Right forelimb (tissue), 1 donor: Measurements from ENCODE around the gene CSMD2.

ENCODE experiments used
- DNase-seq: peaks from one replicate; pipeline ENCODE4 v3.0.0-alpha.2; 2018

CSMD2 gene

DNA sequence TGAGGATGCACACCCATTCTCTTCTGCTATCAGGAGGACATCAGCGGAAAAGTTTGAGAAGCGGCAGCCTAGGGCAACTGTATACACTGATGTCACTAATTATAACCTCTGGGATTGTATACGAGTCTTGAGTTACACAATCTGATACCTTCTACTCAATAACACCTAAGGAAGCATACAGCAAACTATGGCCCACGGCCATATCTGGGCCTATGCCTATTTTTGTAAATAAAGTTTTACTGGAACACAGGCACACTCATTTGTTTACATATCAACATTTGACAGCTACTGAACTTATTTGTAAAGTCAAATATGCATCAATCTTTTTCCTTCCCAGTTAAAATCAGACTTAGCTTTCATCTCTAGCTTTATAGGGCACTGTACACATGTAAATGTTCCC is 505.4 kb downstream of the CSMD2 start:
- no peak for DNase-seq

GRCh38 chr1:33657833-33658232 is 507.2 kb downstream of the CSMD2 start:
- DNase-seq: no peak

GRCh38 chr1:33656467-33657005 is 508.5 kb downstream of the CSMD2 start:
- DNase-seq: no peak

- DNase-seq: no peak
These were observed 509.5 kb downstream of the CSMD2 start for GRCh38 chr1:33655496-33655895.

DNA sequence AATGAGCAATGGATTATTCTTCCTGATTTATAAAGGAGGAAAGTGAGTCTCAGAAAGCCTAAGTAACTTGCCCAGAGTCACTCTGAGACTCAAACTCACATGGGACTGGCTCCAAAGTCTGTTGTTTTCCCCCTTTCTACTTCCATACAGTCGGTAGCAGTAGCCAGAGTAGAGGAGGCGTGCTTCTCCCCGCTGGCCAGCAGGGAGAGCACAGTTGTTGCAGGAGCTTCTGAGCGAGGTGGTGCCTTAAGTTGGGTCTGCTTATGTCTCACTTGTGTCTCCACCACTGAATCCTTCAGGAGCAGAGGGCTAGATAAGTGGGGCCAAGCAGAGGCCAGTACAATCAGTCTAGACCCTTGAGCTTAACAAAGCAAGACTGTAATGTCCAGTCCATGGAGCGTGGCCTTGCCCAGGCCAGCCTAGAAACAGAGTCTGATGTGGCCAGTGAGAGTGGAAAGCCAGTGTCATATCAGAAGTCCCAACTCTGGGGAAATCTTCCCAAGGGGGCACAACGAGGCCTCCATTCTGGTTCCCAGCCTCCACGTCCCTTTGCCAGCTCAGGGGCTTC is 510.7 kb downstream of the CSMD2 start:
- DNase-seq: no peak

GRCh38 chr1:33653226-33653625 is 511.8 kb downstream of the CSMD2 start:
- DNase-seq: no peak

- no peak for DNase-seq
These were observed 514.3 kb downstream of the CSMD2 start for GRCh38 chr1:33650708-33651107.

DNA sequence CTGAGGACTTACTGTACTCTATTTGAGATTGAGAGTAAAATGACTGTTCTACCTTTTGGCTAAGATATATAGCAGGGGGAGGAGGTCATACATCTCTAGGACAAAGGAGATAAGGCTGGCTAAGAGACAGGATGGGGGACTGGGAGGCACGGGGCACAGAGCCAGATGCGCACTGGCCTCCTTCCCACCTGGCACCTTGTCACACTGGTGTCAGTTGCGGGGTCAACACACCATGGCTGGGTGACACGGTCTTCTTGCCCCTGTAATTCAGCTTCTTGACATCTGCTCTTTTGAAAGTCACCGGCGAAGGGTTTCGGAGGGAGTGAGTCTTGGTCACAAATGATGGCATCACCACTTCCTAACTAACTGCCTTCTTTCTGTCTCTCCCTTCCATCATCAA is 515.3 kb downstream of the CSMD2 start:
- no peak for DNase-seq

- no peak for DNase-seq
These were observed 521.8 kb downstream of the CSMD2 start for GRCh38 chr1:33643216-33643615.

DNA sequence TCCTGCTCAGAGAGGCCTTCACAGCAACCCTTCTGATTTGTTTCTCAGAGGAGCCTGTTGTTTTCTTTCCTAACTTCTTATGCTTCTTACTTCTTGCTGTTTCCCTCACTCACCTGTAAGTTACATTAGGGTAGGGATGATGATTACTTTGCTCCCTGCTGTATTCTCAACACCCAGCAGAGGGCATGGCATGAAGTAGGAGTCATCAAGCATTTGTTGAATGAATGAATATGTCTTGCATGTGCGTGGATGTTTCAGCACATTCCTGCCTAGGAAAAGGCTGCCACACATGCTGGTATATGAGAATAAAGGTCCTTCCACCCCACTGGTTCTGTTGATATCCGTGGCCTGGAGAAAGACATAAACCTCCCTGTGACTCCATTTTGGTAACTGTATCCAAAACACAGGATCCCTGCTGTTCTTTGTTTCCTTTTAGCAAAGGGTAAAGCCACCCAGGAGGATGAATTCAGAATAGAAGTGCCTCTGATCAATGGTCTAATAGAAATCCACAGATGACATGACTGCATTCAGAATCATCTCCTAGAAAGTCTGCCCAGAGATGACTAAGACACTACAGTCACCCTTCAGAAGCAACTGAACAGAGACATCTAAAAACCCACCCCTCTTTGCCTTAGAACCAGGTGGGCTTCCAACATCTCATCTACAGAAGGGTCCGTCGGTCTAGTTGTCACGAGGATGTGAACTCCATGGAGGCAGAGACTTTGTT is 523.8 kb downstream of the CSMD2 start:
- no peak for DNase-seq

- DNase-seq: no peak
These were observed 524.8 kb downstream of the CSMD2 start for GRCh38 chr1:33640114-33640660.

DNA sequence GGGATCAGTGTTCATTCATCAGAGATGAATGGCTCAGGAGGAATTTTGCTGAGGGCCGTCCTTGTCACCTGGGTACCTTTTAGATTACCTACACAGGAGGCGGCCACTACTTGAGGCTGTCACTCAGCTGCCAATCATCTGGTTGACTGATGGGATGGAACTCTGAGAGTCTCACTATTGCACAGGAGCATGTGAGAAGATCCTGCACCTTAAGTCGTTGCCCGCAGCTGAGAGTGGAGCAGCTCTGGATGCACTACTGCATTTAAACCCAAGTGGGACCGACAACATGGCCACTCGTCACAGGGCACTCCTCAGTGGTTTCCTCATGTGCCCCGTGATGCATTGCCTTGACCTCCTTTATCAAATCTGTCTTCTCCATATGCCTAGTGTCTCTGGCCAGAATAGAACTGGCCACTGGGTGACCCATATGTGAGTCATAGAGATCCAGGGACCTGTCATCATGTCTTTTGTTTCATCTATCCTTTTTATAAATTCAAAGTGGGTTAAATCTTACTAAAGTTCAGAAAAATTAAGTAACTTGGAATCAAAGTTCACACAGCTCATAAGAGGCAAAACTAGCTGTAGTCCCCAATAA is 527.1 kb downstream of the CSMD2 start:
- no peak for DNase-seq

DNA sequence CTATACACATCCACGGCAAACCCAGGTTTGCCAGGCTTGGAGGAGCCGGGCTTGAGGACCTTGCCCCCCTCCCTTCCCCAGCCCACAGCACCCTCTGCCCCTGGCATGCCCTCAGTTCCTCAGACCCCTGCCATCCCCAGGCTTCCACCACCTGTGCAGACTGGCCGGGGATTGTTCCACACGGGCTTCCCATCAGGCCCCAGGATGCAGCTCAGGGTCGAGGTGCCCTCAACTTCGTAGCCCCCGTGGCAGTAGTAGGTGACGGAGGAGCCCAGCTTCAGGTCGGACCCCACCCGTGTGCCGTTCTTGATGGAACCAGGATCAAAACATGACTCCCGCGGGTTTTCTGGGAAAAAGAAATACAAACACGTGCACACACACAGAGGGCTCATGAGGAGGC is 528.8 kb downstream of the CSMD2 start:
- no peak for DNase-seq

DNA sequence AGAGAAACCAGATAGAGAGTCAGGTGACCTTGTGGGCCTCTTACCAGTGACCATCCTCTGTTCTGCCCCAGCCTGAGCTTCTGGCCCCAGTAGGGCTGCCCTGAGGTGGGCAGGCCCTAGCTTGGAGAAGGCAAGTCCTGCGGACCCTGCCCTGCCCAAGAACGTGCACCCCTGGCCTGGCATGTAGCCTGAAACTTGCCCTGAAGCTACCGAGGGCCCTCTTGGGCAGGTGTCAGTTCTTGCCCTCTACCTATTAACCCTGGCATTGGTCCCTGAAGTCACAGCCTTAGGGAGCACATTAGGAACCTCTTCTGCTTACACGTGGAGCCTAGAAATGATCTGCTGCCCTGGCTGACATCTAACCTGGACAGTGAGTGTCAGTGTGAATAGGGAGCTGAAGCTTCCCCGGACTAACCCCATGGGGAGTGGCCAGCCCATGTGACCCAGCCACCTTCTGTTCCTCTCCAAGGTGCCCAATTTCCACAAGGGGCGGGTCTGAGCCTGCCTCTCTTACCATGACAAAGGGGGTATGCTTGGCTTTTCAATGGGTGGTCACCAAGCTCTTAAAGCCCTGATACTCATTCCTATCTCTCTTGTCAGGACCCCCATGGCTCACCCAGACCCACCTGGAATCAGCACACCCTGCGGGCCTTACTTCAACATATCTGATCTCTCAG is 529.6 kb downstream of the CSMD2 start:
- no peak for DNase-seq

DNA sequence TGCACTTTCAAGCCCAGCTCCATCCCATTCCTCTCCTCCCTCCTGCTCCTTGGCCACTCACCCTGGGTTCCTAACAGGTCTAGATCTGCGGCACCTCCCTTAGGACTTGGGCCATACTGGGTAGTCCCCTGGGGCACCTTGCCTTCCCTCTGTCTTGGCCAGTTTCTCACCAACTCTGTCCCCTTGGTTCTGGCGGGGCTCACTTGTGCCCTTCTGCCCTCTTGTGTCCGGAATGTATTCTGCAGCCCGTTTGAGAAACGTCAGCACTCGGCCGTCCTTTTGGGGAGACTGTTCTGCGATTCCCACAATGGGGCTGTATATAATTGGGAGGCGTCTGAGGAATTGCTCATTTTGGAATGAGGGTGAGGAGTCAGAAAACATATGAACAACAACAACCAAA is 530.2 kb downstream of the CSMD2 start:
- no peak for DNase-seq

- DNase-seq: no peak
These were observed 530.9 kb downstream of the CSMD2 start for GRCh38 chr1:33634143-33634542.

DNA sequence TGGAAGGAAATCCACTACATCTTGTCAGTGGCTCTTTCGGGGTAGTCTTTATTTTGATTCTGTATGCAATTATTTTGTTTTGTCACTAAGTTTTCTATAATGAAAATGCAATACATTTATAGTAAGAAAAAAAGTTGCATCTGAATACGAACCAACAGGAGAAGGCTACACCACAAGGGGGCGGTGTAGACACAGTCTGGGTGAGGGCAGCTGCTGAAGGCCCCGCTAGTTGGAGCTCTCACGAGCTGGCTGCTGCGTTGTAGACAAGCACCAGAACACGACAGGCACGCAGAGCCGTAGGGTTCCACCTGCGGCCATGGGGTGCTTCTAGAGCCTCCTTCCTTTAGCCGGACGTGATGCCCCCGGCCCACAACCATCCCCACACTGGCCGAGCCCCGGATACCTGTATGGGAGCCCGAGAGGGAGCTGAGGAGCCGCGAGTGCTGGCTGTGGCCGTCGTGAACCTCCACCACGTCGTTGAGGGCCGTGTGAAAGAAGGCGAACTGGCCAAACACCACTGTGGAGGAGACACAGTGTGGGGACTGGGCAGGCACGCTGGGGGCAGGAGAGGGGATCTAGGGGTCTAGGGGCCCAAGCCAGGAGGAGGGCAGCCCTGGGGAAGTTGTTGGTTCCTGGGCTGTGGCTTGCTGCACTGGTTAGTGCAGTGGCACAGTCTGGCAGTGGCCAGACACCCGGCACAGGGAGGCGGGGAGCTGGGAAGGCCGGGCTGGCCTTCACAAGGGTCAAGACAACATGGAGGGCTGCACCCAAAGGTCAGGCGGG is 531.8 kb downstream of the CSMD2 start:
- peak; percentile 89 for DNase-seq

DNA sequence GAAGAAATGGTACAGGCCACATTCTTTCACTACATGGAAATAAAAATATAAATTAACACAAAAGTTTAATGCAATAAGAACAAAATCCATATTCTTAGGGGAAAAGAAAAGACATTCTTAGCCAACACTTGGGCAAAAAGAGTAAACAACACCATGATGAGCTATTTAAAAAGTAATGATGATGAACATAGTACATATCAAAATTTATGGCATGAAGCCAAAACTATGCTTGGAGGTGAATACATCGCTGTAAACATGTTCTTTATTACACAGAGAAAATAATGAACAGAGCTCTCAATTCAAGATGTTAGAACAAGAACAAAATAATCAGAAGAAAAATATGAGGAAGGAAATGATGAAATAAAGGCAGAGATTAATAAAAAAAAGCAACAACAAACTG is 534.3 kb downstream of the CSMD2 start:
- DNase-seq: no peak

GRCh38 chr1:33626801-33627200 is 538.2 kb downstream of the CSMD2 start:
- DNase-seq: no peak

DNA sequence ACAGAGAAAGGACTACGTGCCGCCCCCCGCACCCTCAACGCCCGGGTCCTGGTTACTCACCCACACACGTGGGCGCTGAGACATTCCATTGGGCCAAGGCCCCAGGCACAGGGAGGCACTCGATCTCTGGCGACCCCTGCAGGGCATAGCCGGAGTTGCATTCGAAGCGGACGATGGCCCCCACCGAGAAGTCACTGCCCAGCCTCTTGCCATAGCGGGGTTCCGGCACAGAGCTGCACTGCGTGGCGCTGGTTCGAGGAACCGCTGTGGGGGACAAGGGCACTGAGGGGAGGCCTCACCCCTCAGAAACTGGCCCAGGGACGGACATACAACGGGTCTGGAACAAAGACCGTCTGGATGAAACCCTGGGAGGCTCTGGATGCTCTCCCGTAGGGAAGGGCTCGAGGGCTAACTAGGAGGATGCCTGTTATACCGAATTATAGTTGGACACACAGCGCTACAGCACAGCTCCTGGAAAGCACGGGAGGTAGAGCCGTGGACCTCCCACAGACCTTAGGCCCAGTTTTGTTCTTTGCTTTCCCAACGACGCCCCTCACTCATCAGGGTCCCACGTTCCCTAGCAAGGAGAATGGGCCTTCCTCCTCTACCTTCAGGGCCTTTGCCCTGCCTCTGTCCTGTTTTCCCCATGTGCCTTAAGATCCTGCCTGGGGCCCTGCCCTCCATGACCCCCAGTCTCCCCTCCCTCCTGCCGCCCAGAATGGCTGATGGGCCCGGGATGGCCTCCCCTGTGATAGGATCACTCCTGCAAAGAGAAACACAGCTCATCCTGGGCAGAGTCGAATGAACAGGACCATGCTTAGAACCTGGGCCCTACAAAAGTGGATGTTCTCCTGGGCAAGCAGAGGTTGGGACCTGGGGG is 539.8 kb downstream of the CSMD2 start:
- no peak for DNase-seq

DNA sequence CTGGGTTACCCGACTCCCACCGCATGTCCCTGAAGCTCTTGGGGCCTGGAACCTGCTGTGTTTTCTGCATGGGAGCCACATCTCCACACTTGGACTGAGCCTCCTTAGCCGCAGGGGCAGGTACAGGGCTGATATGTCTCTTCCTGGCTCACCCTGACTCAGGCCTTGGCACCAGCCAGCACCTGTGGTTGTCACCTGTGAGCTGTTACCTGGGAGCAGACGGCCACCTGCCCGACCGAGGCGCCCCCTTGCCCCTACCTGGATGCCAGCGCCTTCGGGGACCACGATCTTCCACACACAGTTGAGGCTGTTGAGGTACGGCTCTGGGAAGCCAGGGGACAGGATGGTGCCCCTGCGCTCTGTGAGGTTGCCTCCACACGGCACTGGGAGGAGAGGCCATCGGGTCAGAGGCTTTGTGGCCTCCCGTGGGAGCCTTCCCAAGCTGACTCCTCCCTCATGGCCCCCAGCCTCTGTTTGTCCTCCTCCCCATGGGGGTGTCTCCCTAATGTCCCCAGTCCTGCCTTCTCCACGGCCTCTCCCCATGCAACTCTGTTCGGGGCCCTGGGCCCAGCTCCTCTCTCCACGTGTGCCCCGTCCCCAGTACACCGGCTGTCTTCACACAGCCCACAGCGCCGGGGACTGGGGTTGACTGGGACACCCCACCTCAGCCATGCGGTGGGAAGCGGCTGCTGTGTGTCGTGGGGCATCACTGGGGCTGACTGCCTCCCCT is 540.6 kb downstream of the CSMD2 start:
- no peak for DNase-seq
